ENCODE measurements around the gene TDRD5.

Gene TDRD5

DNA sequence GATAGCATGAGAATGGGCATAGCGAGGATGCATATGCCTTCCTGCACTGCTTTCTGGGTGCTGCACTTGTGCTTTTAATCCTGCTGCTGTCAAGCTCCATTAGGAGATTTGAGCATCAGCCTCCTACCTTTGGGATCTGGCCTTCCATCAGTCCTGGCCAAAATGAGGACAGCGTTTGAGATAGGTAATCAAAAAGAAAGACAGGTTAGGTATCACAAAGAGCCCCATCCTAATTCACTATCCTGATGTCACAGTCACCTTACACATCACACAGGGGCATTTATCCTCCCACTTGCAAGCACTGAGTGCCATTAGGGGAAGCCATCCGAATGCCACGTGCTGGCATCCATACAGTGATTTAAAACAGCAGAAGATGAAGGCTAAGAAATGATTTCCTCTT, 138.2 kb downstream of the TDRD5 start:
- H3K4me3 ChIP-seq (ENCODE audit: low read length) = no peak overlapping the region
- no peak for DNase-seq (ENCODE audit: low read depth, low spot score)

DNA sequence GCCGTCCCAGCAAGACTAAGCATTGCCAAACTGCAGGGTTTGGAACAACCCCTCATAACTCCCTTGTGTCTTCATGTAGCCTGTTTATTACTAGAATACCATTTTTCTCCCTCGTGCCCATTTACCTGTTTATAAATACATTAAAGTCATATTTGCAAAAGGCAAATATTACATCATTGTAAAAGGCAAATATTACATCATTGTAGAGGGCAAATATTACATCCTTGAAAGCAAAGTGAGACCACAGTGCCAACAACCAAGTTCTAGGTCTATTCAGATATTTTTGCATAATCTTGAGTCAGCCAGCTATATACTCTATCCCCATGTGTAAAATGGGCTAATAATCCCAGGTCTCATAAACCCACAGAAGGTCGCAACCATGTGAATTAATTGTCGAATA, 140.0 kb downstream of the TDRD5 start:
- no peak for DNase-seq (ENCODE audit: low read depth, low spot score)
- no peak overlapping the region for H3K4me3 ChIP-seq (ENCODE audit: low read length)

All from Jurkat, Clone E6-1 (cell line).